ENCODE results near the gene FSCN2.

DNA sequence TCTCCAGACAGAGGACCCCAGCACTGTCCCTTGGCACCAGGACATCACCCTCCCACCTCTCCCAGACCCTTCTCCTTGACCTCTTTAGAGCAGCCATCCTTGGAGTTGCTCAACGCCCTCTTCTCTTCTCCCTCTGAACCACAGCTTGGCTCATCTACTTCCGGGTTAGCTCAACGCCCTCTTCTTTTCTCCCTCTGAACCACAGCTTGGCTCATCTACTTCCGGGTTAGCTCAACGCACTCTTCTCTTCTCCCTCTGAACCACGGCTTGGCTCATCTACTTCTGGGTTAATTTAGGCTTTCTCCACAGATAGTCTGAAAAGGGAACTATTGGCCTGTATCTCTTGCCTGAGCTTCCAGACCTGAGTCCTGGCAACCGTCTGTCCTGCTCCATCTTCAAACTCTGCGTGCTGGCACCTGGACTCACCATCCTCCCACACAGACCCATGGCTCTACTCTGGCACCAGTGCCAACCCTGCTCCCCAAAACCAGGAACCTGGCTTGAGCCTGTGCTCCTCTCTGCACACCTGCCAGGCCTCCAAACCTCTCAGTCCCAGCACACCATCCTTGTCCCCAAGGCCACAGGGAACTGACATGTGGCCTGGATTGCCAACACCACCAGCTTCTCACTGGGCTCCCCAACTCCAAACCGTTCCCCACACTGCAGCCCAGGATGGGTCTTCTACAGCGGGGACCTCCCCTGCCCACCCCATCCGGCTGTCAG lies 49.3 kb downstream of the FSCN2 start:
- TF ChIP-seq, protein P1, sequence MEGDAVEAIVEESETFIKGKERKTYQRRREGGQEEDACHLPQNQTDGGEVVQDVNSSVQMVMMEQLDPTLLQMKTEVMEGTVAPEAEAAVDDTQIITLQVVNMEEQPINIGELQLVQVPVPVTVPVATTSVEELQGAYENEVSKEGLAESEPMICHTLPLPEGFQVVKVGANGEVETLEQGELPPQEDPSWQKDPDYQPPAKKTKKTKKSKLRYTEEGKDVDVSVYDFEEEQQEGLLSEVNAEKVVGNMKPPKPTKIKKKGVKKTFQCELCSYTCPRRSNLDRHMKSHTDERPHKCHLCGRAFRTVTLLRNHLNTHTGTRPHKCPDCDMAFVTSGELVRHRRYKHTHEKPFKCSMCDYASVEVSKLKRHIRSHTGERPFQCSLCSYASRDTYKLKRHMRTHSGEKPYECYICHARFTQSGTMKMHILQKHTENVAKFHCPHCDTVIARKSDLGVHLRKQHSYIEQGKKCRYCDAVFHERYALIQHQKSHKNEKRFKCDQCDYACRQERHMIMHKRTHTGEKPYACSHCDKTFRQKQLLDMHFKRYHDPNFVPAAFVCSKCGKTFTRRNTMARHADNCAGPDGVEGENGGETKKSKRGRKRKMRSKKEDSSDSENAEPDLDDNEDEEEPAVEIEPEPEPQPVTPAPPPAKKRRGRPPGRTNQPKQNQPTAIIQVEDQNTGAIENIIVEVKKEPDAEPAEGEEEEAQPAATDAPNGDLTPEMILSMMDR (IDR thresholded peaks at IDR 0.05) = no peak
- no peak for TF ChIP-seq POLR2A (IDR thresholded peaks at IDR 0.05)

All from esophagus squamous epithelium (tissue), 4 donors.